K562 (cell line): ENCODE data around the gene SLC2A4. TPM values are rescaled to one million over a fixed set of nuclear protein-coding genes. Genes with fewer than 3 reads are reported as not detected.
"Not testable (repeated sequence)": the region's sequence is repeated elsewhere in the genome, so short reads cannot be mapped to it uniquely, and the experiment has no call there.

Source experiments
- ATF7 ChIP-seq: fragments of 450-650 bp; IDR thresholded peaks from 2 replicates; pipeline ENCODE4 v1.7.1; 2014; ENCODE audit warnings: mild to moderate bottlenecking, moderate library complexity
- BHLHE40 ChIP-seq: IDR thresholded peaks from 2 replicates; pipeline ENCODE4 v1.6.1; 2011; ENCODE audit warnings: low read length, improper control_type of control experiment
- C11orf30 ChIP-seq: fragments of 450-650 bp; IDR thresholded peaks from 2 replicates; pipeline ENCODE4 v1.6.1; 2016; ENCODE audit warnings: low read depth, mild to moderate bottlenecking
- FOXK2 ChIP-seq, 2 experiments: fragments of 450-650 bp; IDR thresholded peaks in 1 of 2; conservative IDR thresholded peaks in 1 of 2; 2 replicates each; pipeline ENCODE4 v1.6.1; 2016; ENCODE audit warnings: low read depth in 2 of 2, mild to moderate bottlenecking in 1 of 2
- L3MBTL2 ChIP-seq: fragments of 450-650 bp; IDR thresholded peaks from 2 replicates; pipeline ENCODE4 v1.6.1; 2016; ENCODE audit warnings: mild to moderate bottlenecking, moderate library complexity
- LEF1 ChIP-seq: fragments of 450-650 bp; IDR thresholded peaks from 2 replicates; pipeline ENCODE4 v1.6.1; 2016; ENCODE audit warnings: mild to moderate bottlenecking
- MAFF ChIP-seq: IDR thresholded peaks from 2 replicates; pipeline ENCODE4 v1.6.1; 2012; ENCODE audit warnings: low read length, improper control_type of control experiment
- PKNOX1 ChIP-seq: fragments of 450-650 bp; IDR thresholded peaks from 2 replicates; pipeline ENCODE4 v1.6.1; 2016
- RAD51 ChIP-seq: fragments of 450-650 bp; IDR thresholded peaks from 2 replicates; pipeline ENCODE4 v1.7.1; 2016; ENCODE audit warnings: low read depth, mild to moderate bottlenecking, borderline replicate concordance
- TFE3 ChIP-seq: fragments of 450-650 bp; formaldehyde crosslinking; IDR thresholded peaks from 2 replicates; pipeline ENCODE4 v1.4.0; 2020; ENCODE audit warnings: mild to moderate bottlenecking, mixed read lengths
- TOE1 ChIP-seq, 2 experiments: fragments of 450-650 bp in 1 of 2; sonication (generic) in 1 of 2; formaldehyde crosslinking in 1 of 2; IDR thresholded peaks; 2 replicates each; pipeline versions ENCODE4 v1.7.1 to v1.8.0; 2016 to 2022; ENCODE audit warnings: borderline replicate concordance in 2 of 2, mild to moderate bottlenecking in 2 of 2, antibody characterized with exemption in 1 of 2, inconsistent platforms in 1 of 2, low read depth in 1 of 2, missing genetic modification reagents in 1 of 2, moderate library complexity in 1 of 2
- polyA plus RNA-seq, 8 experiments: library from polyadenylated mRNA; depleted of rRNA in 4 of 8; stranded (reverse) in 5 of 8; unstranded in 3 of 8; fragments of >200 nt; fragmentation: Nextera tagmentation in 2 of 8; fragmentation: Illumina TruSeq in 1 of 8; extraction: Ambion mirVana in 2 of 8; extraction: Trizol in 1 of 8; gene quantifications; 2 replicates each; pipeline versions ENCODE4 v1.2.1 to v1.2.3, GENCODE V29; 2011 to 2014; ENCODE audit warnings: inconsistent platforms in 1 of 8, missing spikeins in 1 of 8
- total RNA-seq, 7 experiments: library from RNA; depleted of rRNA in 6 of 7; stranded (reverse); fragments of >200 nt in 6 of 7; fragmentation: Illumina TruSeq in 2 of 7; extraction: Trizol in 2 of 7; gene quantifications; 2 replicates each; pipeline versions ENCODE4 v1.2.1 to v1.2.3, GENCODE V29; 2011 to 2021; ENCODE audit warnings: low replicate concordance in 1 of 7
- TF ChIP-seq, protein P1 (sequence below), 2 experiments: fragments of 450-650 bp; formaldehyde crosslinking in 1 of 2; IDR thresholded peaks; 2 replicates each; pipeline versions ENCODE4 v1.4.0 to v1.6.1; 2014 to 2020; ENCODE audit warnings: mild to moderate bottlenecking in 2 of 2, borderline replicate concordance in 1 of 2, low read depth in 1 of 2
- TF ChIP-seq, protein P2 (sequence below), 2 experiments: IDR thresholded peaks in 1 of 2; conservative IDR thresholded peaks in 1 of 2; 2 replicates each; pipeline ENCODE4 v1.6.1; 2016; ENCODE audit warnings: low read depth in 2 of 2, mild to moderate bottlenecking in 1 of 2, missing compliant biosample characterization in 1 of 2, missing genetic modification characterization in 1 of 2, moderate library complexity in 1 of 2

Gene SLC2A4
- total and polyA plus RNA-seq, 9 of the 15 experiments (the other 6 are each of a cell fraction or from before 2014, with no cell fraction given): 0.74 to 3.5 (median 1.6) TPM

DNA sequence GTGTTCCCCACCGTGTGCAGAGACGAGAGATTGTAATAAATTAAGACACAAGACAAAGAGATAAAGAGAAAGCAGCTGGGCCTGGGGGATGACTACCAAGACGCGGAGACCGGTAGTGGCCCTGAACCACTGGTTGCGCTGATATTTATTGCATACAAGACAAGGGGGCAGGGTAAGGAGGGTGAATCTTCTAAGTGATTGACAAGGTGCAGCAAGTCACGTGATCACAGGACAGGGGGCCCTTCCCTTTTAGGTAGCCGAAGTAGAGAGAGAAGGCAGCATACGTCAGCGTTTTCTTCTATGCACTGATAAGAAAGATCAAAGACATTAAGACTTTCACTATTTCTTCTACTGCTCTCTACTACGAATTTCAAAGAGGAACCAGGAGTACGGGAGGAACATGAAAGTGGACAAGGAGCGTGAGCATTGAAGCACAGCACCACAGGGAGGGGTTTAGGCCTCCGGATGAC is 51.1 kb downstream of the SLC2A4 start (continued):
- TF ChIP-seq TFE3: peak; percentile 99
- TF ChIP-seq ATF7: peak; percentile 85
- peak in 1 of 2 experiments; percentile 58; a peak in 1 of 4 replicates for TF ChIP-seq FOXK2 (conservative IDR thresholded peaks at IDR 0.05 in 1 of 2, IDR thresholded peaks at IDR 0.05 in 1 of 2; ENCODE audit: low read depth in 2 of 2)
- TF ChIP-seq BHLHE40: peak; percentile 41
- TF ChIP-seq RAD51: peak; percentile 99
- TF ChIP-seq, protein P1, sequence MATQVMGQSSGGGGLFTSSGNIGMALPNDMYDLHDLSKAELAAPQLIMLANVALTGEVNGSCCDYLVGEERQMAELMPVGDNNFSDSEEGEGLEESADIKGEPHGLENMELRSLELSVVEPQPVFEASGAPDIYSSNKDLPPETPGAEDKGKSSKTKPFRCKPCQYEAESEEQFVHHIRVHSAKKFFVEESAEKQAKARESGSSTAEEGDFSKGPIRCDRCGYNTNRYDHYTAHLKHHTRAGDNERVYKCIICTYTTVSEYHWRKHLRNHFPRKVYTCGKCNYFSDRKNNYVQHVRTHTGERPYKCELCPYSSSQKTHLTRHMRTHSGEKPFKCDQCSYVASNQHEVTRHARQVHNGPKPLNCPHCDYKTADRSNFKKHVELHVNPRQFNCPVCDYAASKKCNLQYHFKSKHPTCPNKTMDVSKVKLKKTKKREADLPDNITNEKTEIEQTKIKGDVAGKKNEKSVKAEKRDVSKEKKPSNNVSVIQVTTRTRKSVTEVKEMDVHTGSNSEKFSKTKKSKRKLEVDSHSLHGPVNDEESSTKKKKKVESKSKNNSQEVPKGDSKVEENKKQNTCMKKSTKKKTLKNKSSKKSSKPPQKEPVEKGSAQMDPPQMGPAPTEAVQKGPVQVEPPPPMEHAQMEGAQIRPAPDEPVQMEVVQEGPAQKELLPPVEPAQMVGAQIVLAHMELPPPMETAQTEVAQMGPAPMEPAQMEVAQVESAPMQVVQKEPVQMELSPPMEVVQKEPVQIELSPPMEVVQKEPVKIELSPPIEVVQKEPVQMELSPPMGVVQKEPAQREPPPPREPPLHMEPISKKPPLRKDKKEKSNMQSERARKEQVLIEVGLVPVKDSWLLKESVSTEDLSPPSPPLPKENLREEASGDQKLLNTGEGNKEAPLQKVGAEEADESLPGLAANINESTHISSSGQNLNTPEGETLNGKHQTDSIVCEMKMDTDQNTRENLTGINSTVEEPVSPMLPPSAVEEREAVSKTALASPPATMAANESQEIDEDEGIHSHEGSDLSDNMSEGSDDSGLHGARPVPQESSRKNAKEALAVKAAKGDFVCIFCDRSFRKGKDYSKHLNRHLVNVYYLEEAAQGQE (IDR thresholded peaks at IDR 0.05; ENCODE audit: borderline replicate concordance): peak; percentile 48; the same call in 1 of the 2 replicates
- TF ChIP-seq, protein P1 (CRISPR knock-in tag; IDR thresholded peaks at IDR 0.05; ENCODE audit: low read depth): not testable (repeated sequence)
- TF ChIP-seq MAFF: peak; percentile 14; the same call in 1 of the 2 replicates
- TF ChIP-seq PKNOX1: peak; percentile 96
- peak; percentile 99 for TF ChIP-seq TOE1 (IDR thresholded peaks at IDR 0.05; ENCODE audit: borderline replicate concordance)
- not testable (repeated sequence) for TF ChIP-seq TOE1 (CRISPR knock-in tag; IDR thresholded peaks at IDR 0.05; ENCODE audit: borderline replicate concordance, low read depth)
- TF ChIP-seq, protein P2, sequence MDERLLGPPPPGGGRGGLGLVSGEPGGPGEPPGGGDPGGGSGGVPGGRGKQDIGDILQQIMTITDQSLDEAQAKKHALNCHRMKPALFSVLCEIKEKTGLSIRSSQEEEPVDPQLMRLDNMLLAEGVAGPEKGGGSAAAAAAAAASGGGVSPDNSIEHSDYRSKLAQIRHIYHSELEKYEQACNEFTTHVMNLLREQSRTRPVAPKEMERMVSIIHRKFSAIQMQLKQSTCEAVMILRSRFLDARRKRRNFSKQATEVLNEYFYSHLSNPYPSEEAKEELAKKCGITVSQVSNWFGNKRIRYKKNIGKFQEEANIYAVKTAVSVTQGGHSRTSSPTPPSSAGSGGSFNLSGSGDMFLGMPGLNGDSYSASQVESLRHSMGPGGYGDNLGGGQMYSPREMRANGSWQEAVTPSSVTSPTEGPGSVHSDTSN (CRISPR knock-in tag; IDR thresholded peaks at IDR 0.05; ENCODE audit: low read depth): not testable (repeated sequence)
- TF ChIP-seq, protein P2 (tag; conservative IDR thresholded peaks at IDR 0.05; ENCODE audit: low read depth): peak; percentile 77
- TF ChIP-seq L3MBTL2: peak; percentile 57; the same call in 1 of the 2 replicates
- peak; percentile 88 for TF ChIP-seq C11orf30
- peak; percentile 97 for TF ChIP-seq LEF1
